ENCODE data around the gene FUT4. TPM values are rescaled to one million over a fixed set of nuclear protein-coding genes. Genes with fewer than 3 reads are reported as not detected.
A peak's percentile ranks its signal among the peaks of the same experiment; 100 is the strongest.
"Not testable (repeated sequence)": the region's sequence is repeated elsewhere in the genome, so short reads cannot be mapped to it uniquely, and the experiment has no call there.

The FUT4 gene
- 4.3 and 5.0 TPM in 2 replicates for total RNA-seq
- 2.3 and 4.3 TPM in 2 replicates for polyA plus RNA-seq

- DNase-seq (ENCODE audit: low read depth in 1 of 2, low spot score in 1 of 2), result peak; percentile 90 to 91
- peaks cover 13% of the 10 kb centered on the region for H3K27me3 ChIP-seq
- H3K27ac ChIP-seq, result peak within 1 kb of the TSS; percentile 82
- no peaks in the 10 kb centered on the region for H3K36me3 ChIP-seq
- H3K9me3 ChIP-seq (ENCODE audit: low read depth), result no peaks in the 10 kb centered on the region
- peak within 1 kb of the TSS; percentile 27 for H3K4me3 ChIP-seq
- H3K4me1 ChIP-seq (ENCODE audit: low read depth), result peaks cover 8% of the 10 kb centered on the region
- TF ChIP-seq, protein P1, sequence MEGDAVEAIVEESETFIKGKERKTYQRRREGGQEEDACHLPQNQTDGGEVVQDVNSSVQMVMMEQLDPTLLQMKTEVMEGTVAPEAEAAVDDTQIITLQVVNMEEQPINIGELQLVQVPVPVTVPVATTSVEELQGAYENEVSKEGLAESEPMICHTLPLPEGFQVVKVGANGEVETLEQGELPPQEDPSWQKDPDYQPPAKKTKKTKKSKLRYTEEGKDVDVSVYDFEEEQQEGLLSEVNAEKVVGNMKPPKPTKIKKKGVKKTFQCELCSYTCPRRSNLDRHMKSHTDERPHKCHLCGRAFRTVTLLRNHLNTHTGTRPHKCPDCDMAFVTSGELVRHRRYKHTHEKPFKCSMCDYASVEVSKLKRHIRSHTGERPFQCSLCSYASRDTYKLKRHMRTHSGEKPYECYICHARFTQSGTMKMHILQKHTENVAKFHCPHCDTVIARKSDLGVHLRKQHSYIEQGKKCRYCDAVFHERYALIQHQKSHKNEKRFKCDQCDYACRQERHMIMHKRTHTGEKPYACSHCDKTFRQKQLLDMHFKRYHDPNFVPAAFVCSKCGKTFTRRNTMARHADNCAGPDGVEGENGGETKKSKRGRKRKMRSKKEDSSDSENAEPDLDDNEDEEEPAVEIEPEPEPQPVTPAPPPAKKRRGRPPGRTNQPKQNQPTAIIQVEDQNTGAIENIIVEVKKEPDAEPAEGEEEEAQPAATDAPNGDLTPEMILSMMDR (IDR thresholded peaks at IDR 0.05; ENCODE audit: low read depth, low read length), result no peak
Observed at GRCh38 chr11:94543695-94544645, at the start of gene FUT4. TSS of gene FUT4 (plus strand) at chr11:94543921. CDS start at chr11:94544134, 213 bp downstream.

DNA sequence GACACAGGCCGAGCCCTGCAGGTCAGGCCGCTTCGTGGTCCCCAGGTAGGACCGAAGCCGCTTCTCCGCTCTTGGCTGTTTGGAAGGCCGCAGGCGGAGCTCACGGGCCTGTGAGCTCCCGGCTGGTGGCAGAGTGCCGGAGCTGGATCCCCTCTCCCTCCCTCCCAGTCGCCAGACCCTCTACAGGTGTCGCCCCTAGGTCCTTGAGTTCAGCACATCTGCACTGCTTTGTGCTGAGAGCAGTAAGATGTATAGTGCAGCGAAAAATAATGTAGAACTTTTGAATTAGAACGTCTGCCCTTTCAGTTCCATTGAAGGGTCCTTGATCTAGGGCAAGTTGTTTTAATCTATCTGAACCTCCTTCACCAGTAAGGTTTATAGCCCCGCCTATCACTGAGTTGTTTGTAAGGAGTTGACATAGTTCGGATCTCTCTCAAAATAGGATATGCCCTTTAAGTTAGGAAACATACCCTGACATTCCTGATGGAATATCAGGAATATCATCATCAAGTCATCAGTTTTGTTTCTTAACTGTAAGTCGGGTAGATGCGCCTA is 49.5 kb upstream of the FUT4 start:
- Histone ChIP-seq H3K9me3 (ENCODE audit: low read depth) (no peaks in the 10 kb centered on the region), H3K27me3 (no peaks in the 10 kb centered on the region), H3K4me1 (ENCODE audit: low read depth) (peaks cover 3% of the 10 kb centered on the region), H3K36me3 (peaks cover 8% of the 10 kb centered on the region), H3K27ac (peak overlapping the region; percentile 88), H3K4me3 (peak overlapping the region; percentile 54)
- DNase-seq (ENCODE audit: low read depth in 1 of 2, low spot score in 1 of 2), result no peak
- TF ChIP-seq, protein P1 (IDR thresholded peaks at IDR 0.05; ENCODE audit: low read depth, low read length), result no peak

DNA sequence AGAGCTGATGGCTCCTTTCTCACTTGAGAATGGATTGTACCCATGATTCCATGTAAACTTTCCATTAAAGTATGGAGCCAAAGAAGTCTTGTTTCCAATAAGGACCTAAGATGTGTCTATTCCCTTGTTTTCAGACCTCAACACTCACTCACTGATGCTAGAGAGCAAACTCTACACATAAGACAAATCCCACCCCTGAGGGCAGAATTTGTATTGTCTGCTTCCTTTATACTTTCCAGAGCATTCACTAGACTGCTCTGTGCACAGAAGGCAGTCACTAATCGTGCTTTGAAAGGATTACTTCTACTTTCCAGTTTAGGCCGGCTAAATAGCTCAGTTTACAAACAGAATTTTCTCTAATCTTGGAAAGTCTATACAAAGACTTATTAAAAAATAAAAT is 43.5 kb upstream of the FUT4 start:
- Histone ChIP-seq H3K36me3 (peaks cover 11% of the 10 kb centered on the region), H3K4me3 (no peak overlapping the region), H3K27me3 (no peaks in the 10 kb centered on the region), H3K9me3 (ENCODE audit: low read depth) (no peaks in the 10 kb centered on the region), H3K4me1 (ENCODE audit: low read depth) (no peaks in the 10 kb centered on the region), H3K27ac (no peak overlapping the region)
- DNase-seq (ENCODE audit: low read depth in 1 of 2, low spot score in 1 of 2), result no peak
- TF ChIP-seq, protein P1 (IDR thresholded peaks at IDR 0.05; ENCODE audit: low read depth, low read length), result no peak

DNA sequence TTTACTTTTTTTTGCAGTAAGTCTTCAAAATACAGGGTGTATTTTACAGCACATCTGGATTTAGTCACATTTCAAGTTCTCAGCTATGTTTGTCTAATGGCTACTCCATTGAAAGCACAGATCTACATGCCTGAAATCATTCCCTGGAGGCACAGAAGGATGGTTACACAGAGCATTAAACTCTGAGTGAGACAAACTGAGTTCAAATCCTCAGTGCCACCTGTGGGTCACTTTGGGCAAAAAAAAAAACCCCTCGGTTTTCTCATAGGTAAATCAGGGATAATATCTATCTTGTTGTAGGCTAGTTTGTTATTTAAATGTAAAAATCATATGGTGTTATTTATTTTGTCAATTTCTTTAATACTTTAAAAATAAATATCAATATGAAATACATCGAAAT is 42.2 kb upstream of the FUT4 start:
- no peak overlapping the region for H3K4me3 ChIP-seq
- no peaks in the 10 kb centered on the region for H3K4me1 ChIP-seq (ENCODE audit: low read depth)
- TF ChIP-seq, protein P1 (IDR thresholded peaks at IDR 0.05; ENCODE audit: low read depth, low read length), result no peak
- H3K36me3 ChIP-seq, result peaks cover 11% of the 10 kb centered on the region
- DNase-seq (ENCODE audit: low read depth in 1 of 2, low spot score in 1 of 2), result no peak
- H3K9me3 ChIP-seq (ENCODE audit: low read depth), result no peaks in the 10 kb centered on the region
- no peaks in the 10 kb centered on the region for H3K27me3 ChIP-seq
- H3K27ac ChIP-seq, result no peak overlapping the region

GRCh38 chr11:94504689-94505293 is 38.9 kb upstream of the FUT4 start:
- H3K9me3 ChIP-seq (ENCODE audit: low read depth), result no peaks in the 10 kb centered on the region
- DNase-seq (ENCODE audit: low read depth in 1 of 2, low spot score in 1 of 2), result peak; percentile 50 to 69

GRCh38 chr11:94506513-94506912 is 37.2 kb upstream of the FUT4 start:
- not testable (repeated sequence) for H3K4me1 ChIP-seq (ENCODE audit: low read depth); H3K4me3 ChIP-seq; H3K36me3 ChIP-seq; DNase-seq (ENCODE audit: low read depth in 1 of 2, low spot score in 1 of 2); H3K27ac ChIP-seq; H3K9me3 ChIP-seq (ENCODE audit: low read depth); H3K27me3 ChIP-seq

More at GRCh38 chr11:94504689-94505293, 38.9 kb upstream of the FUT4 start:
- H3K27me3 ChIP-seq, result no peaks in the 10 kb centered on the region
- H3K4me3 ChIP-seq, result no peak overlapping the region
- H3K36me3 ChIP-seq, result no peaks in the 10 kb centered on the region
- no peak overlapping the region for H3K27ac ChIP-seq
- TF ChIP-seq, protein P1 (IDR thresholded peaks at IDR 0.05; ENCODE audit: low read depth, low read length), result peak; percentile 64
- no peaks in the 10 kb centered on the region for H3K4me1 ChIP-seq (ENCODE audit: low read depth)

Data from cardiac muscle cell (in vitro differentiated cells and primary cell).